ENCODE results near the gene CCNK. TPM values are rescaled to one million over a fixed set of nuclear protein-coding genes. Genes with fewer than 3 reads are reported as not detected.

CCNK gene
- total RNA-seq, 1 experiment from 2014 or later, result 84.7 TPM

DNA sequence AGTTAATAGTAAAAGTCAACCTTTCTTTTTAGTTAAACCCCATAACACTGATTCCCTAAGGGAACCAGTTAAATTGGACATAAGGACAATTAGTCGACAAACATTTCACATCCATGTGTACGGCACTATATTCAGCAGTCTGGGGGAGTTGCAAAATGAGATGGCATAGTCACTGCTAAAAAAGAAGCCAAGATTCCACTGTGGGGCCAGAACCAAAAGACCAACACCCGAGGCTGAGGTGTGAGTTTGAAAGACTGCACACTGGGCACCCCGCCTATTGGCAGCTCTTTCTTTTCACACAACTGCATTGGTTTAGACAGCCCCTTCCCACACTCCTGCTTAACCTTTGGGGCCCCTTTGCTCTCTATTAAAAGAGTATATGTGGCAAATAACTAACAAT, 17.2 kb upstream of the CCNK start:
- H3K27ac Mint-ChIP-seq, result no peak overlapping the region
- no peak overlapping the region for H3K4me3 Mint-ChIP-seq
- TF ChIP-seq CBFB (CRISPR knock-in tag; IDR thresholded peaks at IDR 0.05; ENCODE audit: low read depth), result no peak
- no peak for TF ChIP-seq ATF1 (CRISPR knock-in tag; IDR thresholded peaks at IDR 0.05)
- no peak for TF ChIP-seq ELF4 (CRISPR knock-in tag; IDR thresholded peaks at IDR 0.05; ENCODE audit: low read depth)
- TF ChIP-seq ESRRA (CRISPR knock-in tag; IDR thresholded peaks at IDR 0.05; ENCODE audit: borderline replicate concordance), result no peak
- no peak for TF ChIP-seq RELA (CRISPR knock-in tag; IDR thresholded peaks at IDR 0.05; ENCODE audit: borderline replicate concordance)
- TF ChIP-seq HMGA2 (CRISPR knock-in tag; IDR thresholded peaks at IDR 0.05), result no peak
- no peak for TF ChIP-seq ZNF219 (CRISPR knock-in tag; IDR thresholded peaks at IDR 0.05; ENCODE audit: borderline replicate concordance)
- no peak for TF ChIP-seq ZNF281 (CRISPR knock-in tag; IDR thresholded peaks at IDR 0.05)
- TF ChIP-seq PRRX2 (CRISPR knock-in tag; IDR thresholded peaks at IDR 0.05), result no peak
- TF ChIP-seq AR (CRISPR knock-in tag; IDR thresholded peaks at IDR 0.05), result no peak
- TF ChIP-seq ATF6 (CRISPR knock-in tag; IDR thresholded peaks at IDR 0.05), result no peak
- no peak for TF ChIP-seq ZNF121 (CRISPR knock-in tag; IDR thresholded peaks at IDR 0.05)
- TF ChIP-seq JUN (CRISPR knock-in tag; IDR thresholded peaks at IDR 0.05), result no peak
- TF ChIP-seq MYBL2 (CRISPR knock-in tag; IDR thresholded peaks at IDR 0.05), result no peak
- no peak for TF ChIP-seq FOXK1 (CRISPR knock-in tag; IDR thresholded peaks at IDR 0.05)
- no peak for TF ChIP-seq OVOL2 (CRISPR knock-in tag; IDR thresholded peaks at IDR 0.05; ENCODE audit: borderline replicate concordance)
- no peak for TF ChIP-seq ZBTB43 (CRISPR knock-in tag; IDR thresholded peaks at IDR 0.05)
- TF ChIP-seq TCF7 (CRISPR knock-in tag; IDR thresholded peaks at IDR 0.05; ENCODE audit: low read depth), result no peak
- TF ChIP-seq TEAD4 (CRISPR knock-in tag; IDR thresholded peaks at IDR 0.05), result no peak
- TF ChIP-seq NR3C1 (CRISPR knock-in tag; conservative IDR thresholded peaks at IDR 0.05; ENCODE audit: low read depth), result no peak
- ATAC-seq, result no peak
- peaks cover 3% of the 10 kb centered on the region for H3K36me3 Mint-ChIP-seq
- no peaks in the 10 kb centered on the region for H3K27me3 Mint-ChIP-seq (ENCODE audit: low read depth)
- POLR2A ChIA-PET, result no interaction called here
- no peaks in the 10 kb centered on the region for H3K9me3 Mint-ChIP-seq
- peaks cover 36% of the 10 kb centered on the region for H3K4me1 Mint-ChIP-seq
- DNase-seq (ENCODE audit: low spot score), result no peak
- CTCF ChIA-PET, result interaction anchor here (0.5 to 1.4 kb wide), 3 partner anchors 24 to 164 kb away, joined by 3 to 4 read pairs (median 3); no protein-coding TSS in a partner anchor

Data from WTC11 (cell line).